Central memory CD8-positive, alpha-beta T cell (primary cell): ENCODE measurements around the gene FAM76A.
"Not testable (repeated sequence)": the region's sequence is repeated elsewhere in the genome, so short reads cannot be mapped to it uniquely, and the experiment has no call there.

Source experiments
- ATAC-seq: fragments of 150-1000 bp; cut with Tn5 transposase; replicated peaks from 2 replicates; pipeline ENCODE4 v1.10.0; 2022; ENCODE audit warnings: mild to moderate bottlenecking, moderate FRiP score, moderate number of reproducible peaks; ENCODE audit not compliant: poor library complexity, severe bottlenecking; ENCODE audit errors: extremely low read depth
- DNase-seq, 2 donors: peaks; one replicate each; pipeline ENCODE4 v3.0.0; 2021; ENCODE audit warnings: low spot score in 2 of 2
- H3K27ac Mint-ChIP-seq: one replicate; pipeline ENCODE4 v1.8.0; 2022; ENCODE audit warnings: low read depth, mild to moderate bottlenecking, moderate library complexity, mixed read lengths
- H3K27me3 Mint-ChIP-seq: one replicate; pipeline ENCODE4 v1.8.0; 2022; ENCODE audit warnings: mixed read lengths
- H3K36me3 Mint-ChIP-seq: one replicate; pipeline ENCODE4 v1.8.0; 2022; ENCODE audit warnings: mild to moderate bottlenecking, moderate library complexity, mixed read lengths; ENCODE audit not compliant: insufficient read depth
- H3K4me1 Mint-ChIP-seq: one replicate; pipeline ENCODE4 v1.8.0; 2022; ENCODE audit warnings: mixed read lengths
- H3K4me3 Mint-ChIP-seq: one replicate; pipeline ENCODE4 v1.8.0; 2022; ENCODE audit warnings: mild to moderate bottlenecking, moderate library complexity, mixed read lengths
- H3K9me3 Mint-ChIP-seq: one replicate; pipeline ENCODE4 v1.8.0; 2022; ENCODE audit warnings: mixed read lengths

Gene FAM76A

GRCh38 chr1:27773826-27774445 is 48.2 kb downstream of the FAM76A start:
- Mint-ChIP-seq H3K36me3 (peaks cover 15% of the 10 kb centered on the region), H3K4me1 (peaks cover 20% of the 10 kb centered on the region), H3K27me3 (no peaks in the 10 kb centered on the region), H3K27ac (peak overlapping the region; percentile 93), H3K9me3 (no peaks in the 10 kb centered on the region), H3K4me3 (peak overlapping the region; percentile 91)
- peak; percentile 20 for ATAC-seq
- no peak for DNase-seq

GRCh38 chr1:27774654-27775053 is 48.9 kb downstream of the FAM76A start:
- Mint-ChIP-seq H3K36me3 (peaks cover 14% of the 10 kb centered on the region), H3K4me1 (peaks cover 20% of the 10 kb centered on the region), H3K4me3 (no peak overlapping the region), H3K9me3 (no peaks in the 10 kb centered on the region), H3K27me3 (no peaks in the 10 kb centered on the region), H3K27ac (no peak overlapping the region)
- ATAC-seq, result no peak
- no peak for DNase-seq

- not testable (repeated sequence) for H3K27me3 Mint-ChIP-seq, DNase-seq, ATAC-seq, H3K9me3 Mint-ChIP-seq, H3K4me3 Mint-ChIP-seq
- H3K4me1 Mint-ChIP-seq, result peaks cover 20% of the 10 kb centered on the region
- peaks cover 16% of the 10 kb centered on the region for H3K36me3 Mint-ChIP-seq
- H3K27ac Mint-ChIP-seq, result peak overlapping the region; percentile 14
Measured at GRCh38 chr1:27775336-27775735, 49.6 kb downstream of the FAM76A start.

GRCh38 chr1:27776276-27776675 is 50.5 kb downstream of the FAM76A start:
- Mint-ChIP-seq H3K36me3 (peaks cover 17% of the 10 kb centered on the region), H3K4me1 (peaks cover 20% of the 10 kb centered on the region), H3K27ac (peak overlapping the region; percentile 14)
- not testable (repeated sequence) for H3K9me3 Mint-ChIP-seq, DNase-seq, H3K4me3 Mint-ChIP-seq, H3K27me3 Mint-ChIP-seq, ATAC-seq

- Mint-ChIP-seq H3K4me3 (no peak overlapping the region), H3K36me3 (peaks cover 12% of the 10 kb centered on the region), H3K27ac (no peak overlapping the region), H3K27me3 (no peaks in the 10 kb centered on the region), H3K9me3 (no peaks in the 10 kb centered on the region), H3K4me1 (peaks cover 20% of the 10 kb centered on the region)
- DNase-seq (no peak), ATAC-seq (no peak)
Measured at GRCh38 chr1:27778056-27778455, 52.3 kb downstream of the FAM76A start.

GRCh38 chr1:27779122-27779521 is 53.4 kb downstream of the FAM76A start:
- DNase-seq, result no peak
- Mint-ChIP-seq H3K27ac (no peak overlapping the region), H3K36me3 (peaks cover 6% of the 10 kb centered on the region), H3K4me1 (peaks cover 13% of the 10 kb centered on the region), H3K27me3 (no peaks in the 10 kb centered on the region), H3K4me3 (no peak overlapping the region), H3K9me3 (no peaks in the 10 kb centered on the region)
- no peak for ATAC-seq

GRCh38 chr1:27782950-27783349 is 57.2 kb downstream of the FAM76A start:
- Mint-ChIP-seq H3K27me3 (no peaks in the 10 kb centered on the region), H3K4me3 (no peak overlapping the region), H3K4me1 (peaks cover 12% of the 10 kb centered on the region), H3K36me3 (peaks cover 6% of the 10 kb centered on the region), H3K9me3 (no peaks in the 10 kb centered on the region), H3K27ac (no peak overlapping the region)
- no peak for ATAC-seq
- DNase-seq, result no peak

- Mint-ChIP-seq H3K36me3 (peaks cover 11% of the 10 kb centered on the region), H3K4me1 (peaks cover 12% of the 10 kb centered on the region), H3K27ac (no peak overlapping the region), H3K4me3 (no peak overlapping the region), H3K27me3 (no peaks in the 10 kb centered on the region), H3K9me3 (no peaks in the 10 kb centered on the region)
- ATAC-seq, result no peak
- DNase-seq, result no peak
Measured at GRCh38 chr1:27784700-27785099, 58.9 kb downstream of the FAM76A start.

- Mint-ChIP-seq H3K9me3 (no peaks in the 10 kb centered on the region), H3K36me3 (peaks cover 11% of the 10 kb centered on the region), H3K27me3 (no peaks in the 10 kb centered on the region), H3K4me3 (no peak overlapping the region), H3K4me1 (peaks cover 12% of the 10 kb centered on the region), H3K27ac (no peak overlapping the region)
- ATAC-seq, result no peak
- DNase-seq, result no peak
Measured at GRCh38 chr1:27785781-27786455, 60.2 kb downstream of the FAM76A start.

GRCh38 chr1:27787895-27788294 is 62.1 kb downstream of the FAM76A start:
- Mint-ChIP-seq H3K4me1 (peaks cover 12% of the 10 kb centered on the region), H3K27ac (no peak overlapping the region), H3K36me3 (peaks cover 16% of the 10 kb centered on the region), H3K4me3 (no peak overlapping the region), H3K9me3 (no peaks in the 10 kb centered on the region), H3K27me3 (no peaks in the 10 kb centered on the region)
- ATAC-seq (no peak), DNase-seq (no peak)

GRCh38 chr1:27789540-27790041 is 63.8 kb downstream of the FAM76A start:
- H3K4me3 Mint-ChIP-seq, result no peak overlapping the region
- H3K9me3 Mint-ChIP-seq, result no peaks in the 10 kb centered on the region
- no peak overlapping the region for H3K27ac Mint-ChIP-seq

GRCh38 chr1:27790270-27790669 is 64.5 kb downstream of the FAM76A start:
- ATAC-seq, result not testable (repeated sequence)
- H3K4me1 Mint-ChIP-seq, result peaks cover 12% of the 10 kb centered on the region

More at GRCh38 chr1:27789540-27790041, 63.8 kb downstream of the FAM76A start:
- Mint-ChIP-seq H3K4me1 (peaks cover 12% of the 10 kb centered on the region), H3K27me3 (no peaks in the 10 kb centered on the region), H3K36me3 (peaks cover 25% of the 10 kb centered on the region)
- DNase-seq (no peak), ATAC-seq (no peak)

GRCh38 chr1:27795601-27796000 is 69.8 kb downstream of the FAM76A start:
- Mint-ChIP-seq H3K27me3 (no peaks in the 10 kb centered on the region), H3K36me3 (peaks cover 62% of the 10 kb centered on the region), H3K4me1 (peaks cover 5% of the 10 kb centered on the region), H3K27ac (peak overlapping the region; percentile 7), H3K4me3 (no peak overlapping the region), H3K9me3 (no peaks in the 10 kb centered on the region)
- ATAC-seq (no peak), DNase-seq (no peak)

More at GRCh38 chr1:27790270-27790669, 64.5 kb downstream of the FAM76A start:
- H3K4me3 Mint-ChIP-seq, H3K9me3 Mint-ChIP-seq, H3K27ac Mint-ChIP-seq, DNase-seq, H3K27me3 Mint-ChIP-seq: not testable (repeated sequence)
- H3K36me3 Mint-ChIP-seq, result peaks cover 30% of the 10 kb centered on the region
